ENCODE measurements around the gene PLEKHA8.
A peak's percentile ranks its signal among the peaks of the same experiment; 100 is the strongest.

DNA sequence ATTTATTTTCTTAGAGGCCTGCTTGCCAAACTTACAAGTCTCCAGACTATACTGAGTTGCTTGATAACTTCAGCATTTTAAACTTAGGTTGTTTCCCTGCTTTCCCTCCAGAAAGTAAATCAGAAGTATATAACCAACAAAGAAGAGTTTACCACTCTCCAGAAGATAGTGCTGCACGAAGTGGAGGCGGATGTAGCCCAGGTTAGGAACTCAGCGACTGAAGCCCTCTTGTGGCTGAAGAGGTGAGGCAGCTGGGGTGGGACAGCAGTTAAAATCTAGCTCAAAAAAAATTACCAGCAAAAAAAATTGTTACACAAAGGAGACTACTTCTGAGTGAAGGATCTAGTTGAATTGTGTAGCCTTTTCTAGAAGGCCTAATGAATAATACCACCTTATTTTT, 33.6 kb downstream of the PLEKHA8 start:
- TF ChIP-seq, protein P1, sequence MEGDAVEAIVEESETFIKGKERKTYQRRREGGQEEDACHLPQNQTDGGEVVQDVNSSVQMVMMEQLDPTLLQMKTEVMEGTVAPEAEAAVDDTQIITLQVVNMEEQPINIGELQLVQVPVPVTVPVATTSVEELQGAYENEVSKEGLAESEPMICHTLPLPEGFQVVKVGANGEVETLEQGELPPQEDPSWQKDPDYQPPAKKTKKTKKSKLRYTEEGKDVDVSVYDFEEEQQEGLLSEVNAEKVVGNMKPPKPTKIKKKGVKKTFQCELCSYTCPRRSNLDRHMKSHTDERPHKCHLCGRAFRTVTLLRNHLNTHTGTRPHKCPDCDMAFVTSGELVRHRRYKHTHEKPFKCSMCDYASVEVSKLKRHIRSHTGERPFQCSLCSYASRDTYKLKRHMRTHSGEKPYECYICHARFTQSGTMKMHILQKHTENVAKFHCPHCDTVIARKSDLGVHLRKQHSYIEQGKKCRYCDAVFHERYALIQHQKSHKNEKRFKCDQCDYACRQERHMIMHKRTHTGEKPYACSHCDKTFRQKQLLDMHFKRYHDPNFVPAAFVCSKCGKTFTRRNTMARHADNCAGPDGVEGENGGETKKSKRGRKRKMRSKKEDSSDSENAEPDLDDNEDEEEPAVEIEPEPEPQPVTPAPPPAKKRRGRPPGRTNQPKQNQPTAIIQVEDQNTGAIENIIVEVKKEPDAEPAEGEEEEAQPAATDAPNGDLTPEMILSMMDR (IDR thresholded peaks at IDR 0.05), result peak; percentile 40 to 69 (median 56)
- peak; percentile 32 for TF ChIP-seq POLR2AphosphoS5 (IDR thresholded peaks at IDR 0.05)
